Cerebellar nuclear complex (tissue), 1 donor: ENCODE data around the gene N4BP2.

ENCODE experiments used
- DNase-seq, 2 experiments: peaks; one replicate each; lab custom pipeline; 2025; lab: John Stamatoyannopoulos, UW

Gene N4BP2

DNA sequence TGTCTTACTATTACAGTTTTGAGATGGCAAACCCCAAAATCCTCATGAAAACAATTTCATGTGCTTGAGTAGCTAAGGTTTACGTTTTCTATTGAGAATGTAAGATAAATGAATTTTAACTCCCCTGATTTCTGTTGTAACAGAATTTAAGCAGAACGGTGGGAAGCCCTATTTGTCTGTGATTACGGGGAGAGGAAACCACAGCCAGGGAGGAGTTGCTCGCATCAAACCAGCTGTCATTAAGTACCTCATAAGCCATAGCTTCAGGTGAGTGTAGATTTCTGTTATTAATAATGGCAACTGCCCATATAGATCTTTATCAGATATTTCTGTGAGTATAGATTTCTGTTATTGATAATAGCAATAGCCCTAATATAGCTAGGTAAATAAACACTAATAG lies 96.0 kb downstream of the N4BP2 start:
- DNase-seq, result no peak

- no peak for DNase-seq
Observed at GRCh38 chr4:40157436-40157835, 100.8 kb downstream of the N4BP2 start.

GRCh38 chr4:40160258-40160657 lies 103.6 kb downstream of the N4BP2 start:
- DNase-seq, result no peak

DNA sequence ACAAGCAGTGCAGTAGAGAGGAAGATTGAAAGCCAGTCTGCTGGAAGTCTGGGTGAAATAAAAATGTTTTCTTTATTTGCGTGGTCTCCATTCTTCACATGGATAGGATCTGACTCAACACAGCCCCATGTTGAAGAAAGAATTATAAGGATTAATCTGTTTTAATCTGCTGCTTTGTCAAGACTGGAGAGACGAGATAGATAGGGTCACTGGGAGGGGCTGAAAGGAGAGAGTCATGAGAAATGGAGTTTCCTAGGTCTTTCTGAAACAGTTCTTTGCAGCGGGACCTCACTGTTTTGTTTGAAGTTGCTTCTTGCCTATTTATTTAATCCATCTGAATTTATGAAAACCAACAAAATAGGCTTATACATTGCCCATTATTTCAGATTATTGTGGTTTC lies 107.8 kb downstream of the N4BP2 start:
- DNase-seq, result no peak

GRCh38 chr4:40165916-40166315 lies 109.3 kb downstream of the N4BP2 start:
- no peak for DNase-seq

DNA sequence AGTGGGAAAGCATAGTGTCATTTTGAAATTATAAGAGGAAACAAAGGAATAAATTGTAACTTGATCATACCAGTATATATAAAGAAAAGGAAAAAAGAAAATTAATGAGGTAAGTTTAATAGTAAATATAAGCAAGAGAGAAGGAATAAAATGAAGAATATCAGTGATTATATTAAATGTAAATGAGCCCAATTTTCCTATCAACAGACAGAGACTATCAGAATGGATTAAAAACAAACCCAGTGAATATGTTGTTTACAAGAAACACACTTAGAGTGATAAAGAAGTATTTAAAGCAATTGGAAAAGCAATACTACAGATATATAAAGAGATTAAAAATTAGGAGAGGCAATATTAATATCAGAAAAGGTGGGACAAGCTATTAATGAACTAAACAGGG lies 111.4 kb downstream of the N4BP2 start:
- no peak for DNase-seq

GRCh38 chr4:40170588-40170987 lies 113.9 kb downstream of the N4BP2 start:
- DNase-seq, result no peak

GRCh38 chr4:40173470-40173875 lies 116.8 kb downstream of the N4BP2 start:
- no peak for DNase-seq

- no peak for DNase-seq
Observed at GRCh38 chr4:40176602-40177001, 120.0 kb downstream of the N4BP2 start.

- DNase-seq, result no peak
Observed at GRCh38 chr4:40177591-40177990, 120.9 kb downstream of the N4BP2 start.

DNA sequence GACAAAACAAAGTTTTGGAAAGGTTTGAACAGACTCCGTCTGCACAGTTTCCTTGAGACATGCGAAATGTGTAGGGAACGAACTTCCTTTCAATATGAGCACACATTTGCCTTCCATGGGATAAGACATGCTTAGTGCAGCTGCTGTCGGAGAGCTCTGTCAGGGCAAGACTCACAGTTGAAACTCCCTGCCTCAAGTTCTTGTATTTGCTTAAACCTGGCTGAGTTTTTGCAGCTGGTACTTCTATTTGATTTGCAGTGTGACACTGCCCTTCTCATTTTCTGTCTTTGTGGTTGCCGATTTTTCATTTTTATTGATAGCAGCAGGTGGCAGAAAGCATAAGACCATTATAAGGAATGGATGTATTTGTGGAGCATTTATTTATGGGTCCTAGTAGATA lies 122.0 kb downstream of the N4BP2 start:
- DNase-seq, result no peak

GRCh38 chr4:40179360-40179759 lies 122.7 kb downstream of the N4BP2 start:
- DNase-seq, result no peak

- no peak for DNase-seq
Observed at GRCh38 chr4:40180356-40180755, 123.7 kb downstream of the N4BP2 start.

GRCh38 chr4:40182001-40182400 lies 125.4 kb downstream of the N4BP2 start:
- no peak for DNase-seq

DNA sequence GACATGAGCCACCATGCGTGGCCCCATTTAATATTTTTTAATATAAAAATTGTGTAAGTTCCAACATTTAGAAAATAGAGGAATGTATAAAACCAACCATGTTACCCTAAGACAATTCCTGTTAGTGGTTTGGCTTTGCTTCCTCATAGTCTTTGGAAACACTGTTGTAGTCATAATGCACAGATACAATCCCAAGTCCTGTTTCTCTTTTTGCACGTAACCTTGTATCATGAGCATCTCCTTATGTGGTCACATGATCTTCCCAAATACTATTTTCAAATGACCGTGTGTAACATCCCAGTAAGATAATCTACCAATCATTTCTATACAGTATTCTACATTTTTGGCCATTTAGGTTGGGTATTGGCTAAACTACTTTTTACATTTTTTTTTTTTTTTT lies 126.3 kb downstream of the N4BP2 start:
- DNase-seq, result no peak

- no peak for DNase-seq
Observed at GRCh38 chr4:40183615-40184411, 127.2 kb downstream of the N4BP2 start.

DNA sequence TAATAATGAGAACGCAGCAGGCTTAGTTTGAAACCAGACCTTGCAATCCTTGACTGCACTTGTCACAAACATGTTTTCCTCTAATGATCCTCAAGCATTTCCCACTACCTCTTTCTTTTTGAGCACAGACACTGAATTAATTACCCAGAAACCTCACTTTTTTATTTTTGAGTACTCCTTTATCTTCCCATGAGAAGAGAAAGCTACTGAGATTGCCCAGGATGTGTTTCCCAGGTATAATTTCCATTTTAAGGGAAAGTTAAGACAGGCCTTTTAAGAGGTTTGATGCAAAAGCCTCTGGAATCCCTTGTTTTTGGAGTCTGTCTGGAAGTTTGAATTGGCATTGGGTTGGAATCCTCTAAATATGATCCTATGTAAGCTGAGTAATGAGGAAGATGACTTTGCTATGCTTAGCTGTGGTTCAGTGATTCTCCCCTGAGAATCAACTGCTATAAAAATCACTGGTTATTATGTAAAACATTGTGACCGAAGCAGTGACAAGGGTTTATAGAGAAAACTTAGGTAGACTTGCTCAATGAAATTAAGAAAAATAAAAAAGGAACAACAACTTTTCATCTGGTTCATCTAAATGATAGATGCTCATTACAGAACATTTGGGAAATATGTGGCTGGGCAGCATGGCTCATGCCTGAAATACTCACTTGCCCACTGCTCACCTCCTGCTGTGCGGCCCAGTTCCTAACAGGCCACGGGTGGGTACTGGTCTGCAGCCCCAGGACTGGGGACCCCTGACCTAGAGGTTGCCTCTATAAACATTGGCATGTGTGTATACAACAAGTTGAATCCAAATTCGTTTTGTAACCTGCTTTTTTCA lies 129.4 kb downstream of the N4BP2 start:
- DNase-seq, result no peak

- no peak for DNase-seq
Observed at GRCh38 chr4:40186665-40187014, 130.0 kb downstream of the N4BP2 start.

- no peak for DNase-seq
Observed at GRCh38 chr4:40187386-40187906, 130.8 kb downstream of the N4BP2 start.

DNA sequence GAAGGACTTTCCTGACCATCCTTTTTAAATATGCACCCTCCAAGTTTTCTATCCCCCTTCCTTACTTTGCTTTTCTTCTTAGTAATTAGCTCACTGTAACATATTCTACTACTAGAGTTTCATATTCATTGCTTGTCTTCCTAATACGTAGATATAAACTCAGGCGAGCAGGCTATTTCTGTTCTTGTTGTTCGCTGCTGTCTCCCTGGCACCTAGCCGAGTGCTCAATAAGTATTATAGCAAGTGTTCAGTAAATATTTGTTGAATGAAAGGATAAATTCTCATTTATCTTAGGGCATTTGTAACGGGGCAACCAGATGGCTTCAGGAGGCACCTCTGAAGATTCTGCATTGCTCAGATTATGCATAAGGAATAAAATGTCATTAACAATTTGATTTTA lies 133.4 kb downstream of the N4BP2 start:
- DNase-seq, result no peak

DNA sequence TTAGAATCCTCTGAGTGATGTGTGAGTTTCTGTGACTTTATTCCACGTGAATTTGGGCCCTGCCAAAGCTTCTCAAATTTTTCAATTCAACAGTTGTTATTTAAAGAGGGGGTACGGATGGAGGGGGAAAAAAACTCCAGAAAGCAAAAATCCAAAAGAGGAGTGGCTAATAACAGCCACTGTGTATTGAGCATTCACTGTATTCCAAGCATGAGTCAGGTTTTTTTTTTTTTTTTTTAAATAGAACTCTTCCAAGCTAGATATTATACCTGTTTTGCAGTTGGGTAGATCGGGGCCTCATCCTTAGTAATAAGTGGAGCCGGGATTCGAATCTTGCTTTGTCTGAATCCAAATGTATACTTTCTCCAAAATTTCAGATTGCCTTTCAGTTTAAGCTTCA lies 133.8 kb downstream of the N4BP2 start:
- no peak for DNase-seq

DNA sequence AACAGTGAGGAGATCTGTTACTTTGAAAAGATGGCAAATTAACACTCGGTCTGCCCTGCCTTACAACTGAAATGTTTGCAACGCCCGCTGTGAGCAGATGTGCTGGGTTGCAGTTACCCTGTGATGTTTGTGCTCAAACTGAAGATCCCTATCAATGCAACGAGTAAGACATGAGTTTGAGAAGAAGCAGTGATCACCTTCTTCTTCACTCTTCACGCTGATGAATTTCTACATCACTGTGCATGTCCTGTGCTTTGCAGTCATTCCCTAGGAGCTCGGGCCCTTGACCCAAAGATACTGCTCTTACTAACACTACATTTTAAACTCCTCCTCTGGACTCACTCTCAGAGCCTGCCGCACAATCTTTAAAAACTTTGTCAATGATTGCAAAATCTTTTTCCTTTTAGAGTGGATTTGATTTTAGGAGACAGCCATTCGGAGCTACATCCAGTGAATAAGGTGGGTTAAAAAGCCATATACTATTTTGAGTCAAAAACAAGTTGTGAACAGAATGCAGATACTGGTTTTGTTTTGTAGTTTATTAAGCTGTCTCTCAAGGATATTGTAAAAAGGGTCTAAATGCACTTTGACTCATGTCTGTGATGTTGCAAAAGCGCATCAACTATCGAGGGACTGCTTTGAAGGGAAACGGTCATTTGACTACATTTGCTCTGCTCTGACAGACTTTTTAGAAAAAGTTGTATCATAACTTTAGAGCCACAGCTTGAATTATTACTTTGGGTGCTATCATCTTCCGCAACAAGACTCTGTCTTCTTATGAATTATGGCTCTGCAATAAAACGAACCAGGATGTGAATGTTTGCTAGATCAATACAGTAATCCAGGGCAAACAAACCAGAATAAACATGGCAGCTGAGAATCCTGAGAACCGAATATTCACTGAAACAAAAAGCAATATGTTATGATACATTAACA lies 134.5 kb downstream of the N4BP2 start:
- DNase-seq, result no peak
